Prostate gland (tissue), 2 donors: ENCODE data around the gene PLEKHA3. TPM values are rescaled to one million over a fixed set of nuclear protein-coding genes. Genes with fewer than 3 reads are reported as not detected.
"Not testable (repeated sequence)": the region's sequence is repeated elsewhere in the genome, so short reads cannot be mapped to it uniquely, and the experiment has no call there.

Experiments
- DNase-seq: peaks from one replicate; pipeline ENCODE4 v3.0.0-alpha.2; 2019; ENCODE audit warnings: low spot score
- H3K27ac ChIP-seq, 2 donors: fragments of 200-600 bp; sonication (generic); 2 replicates each; pipeline ENCODE4 v1.5.1; 2017 to 2019
- H3K27me3 ChIP-seq: fragments of 200-600 bp; sonication (generic); replicated peaks from 2 replicates; pipeline ENCODE4 v1.5.1; 2019; ENCODE audit not compliant: insufficient read depth
- H3K36me3 ChIP-seq, 2 donors: fragments of 200-600 bp; sonication (generic); 1 replicate in 1 of 2; 2 replicates in 1 of 2; pipeline versions ENCODE4 v1.5.1 to v1.8.1; 2017 to 2019
- H3K4me1 ChIP-seq: fragments of 200-600 bp; sonication (generic); replicated peaks from 2 replicates; pipeline ENCODE4 v1.5.1; 2019
- H3K4me3 ChIP-seq, 2 donors: fragments of 200-600 bp; sonication (generic); 2 replicates each; pipeline ENCODE4 v1.5.1; 2017 to 2019
- H3K9me3 ChIP-seq: fragments of 200-600 bp; sonication (generic); 2 replicates; pipeline ENCODE4 v1.5.1; 2017
- POLR2A ChIP-seq: fragments of 450-650 bp; IDR thresholded peaks from one replicate; pipeline ENCODE4 v1.6.1; 2016; ENCODE audit warnings: antibody characterized with exemption, mild to moderate bottlenecking
- POLR2AphosphoS5 ChIP-seq: sonication (generic); formaldehyde crosslinking; IDR thresholded peaks from one replicate; pipeline ENCODE4 v1.6.1; 2017; ENCODE audit warnings: antibody characterized with exemption
- WGBS: methylation state at CpG from one replicate; pipeline ENCODE4 v1.1.5; 2018; 5-methylcytosine and 5-hydroxymethylcytosine counted together
- intact Hi-C: fragments of 100-400 bp; cut with DNase I; formaldehyde crosslinking; loops from one replicate; pipeline ENCODE4 v1.14.2; 2022
- total RNA-seq, 2 donors: library from RNA; depleted of rRNA; stranded (reverse); fragments of >200 nt; gene quantifications; one replicate each; pipeline ENCODE4 v1.1.0, GENCODE V29; 2016
- TF ChIP-seq, protein P1 (sequence below), 4 experiments: fragments of 200-600 bp in 2 of 4; fragments of 450-650 bp in 2 of 4; sonication (generic) in 2 of 4; IDR thresholded peaks; 1 replicate in 3 of 4; 2 replicates in 1 of 4; pipeline ENCODE4 v1.5.1; 2016 to 2019; ENCODE audit warnings: antibody characterized with exemption in 4 of 4, mild to moderate bottlenecking in 2 of 4, moderate library complexity in 2 of 4

The PLEKHA3 gene
- total RNA-seq, 2 donors from 2014 or later: 8.2 to 15.7 TPM

DNA sequence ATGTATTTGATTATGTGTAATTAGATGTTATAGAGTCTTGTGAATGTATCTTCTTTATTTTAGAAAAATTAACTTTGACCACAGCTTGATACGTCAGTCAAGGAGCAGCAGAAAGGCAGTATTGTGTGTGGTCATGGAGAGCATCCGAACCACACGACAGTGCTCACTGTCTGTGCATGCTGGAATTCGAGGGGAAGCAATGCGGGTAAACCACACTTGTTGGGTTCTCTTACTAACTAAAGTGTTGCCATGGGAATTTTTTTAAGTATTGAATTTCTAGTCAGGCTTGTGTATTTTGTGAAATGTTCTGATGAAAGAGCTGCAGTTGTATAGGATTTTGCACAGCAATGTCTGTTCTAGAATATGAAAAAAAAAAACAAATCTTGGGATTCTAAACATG lies 24.3 kb upstream of the PLEKHA3 start:
- DNase-seq: no peak
- intact Hi-C loops: no loop called here
- Histone ChIP-seq H3K27ac (no peak overlapping the region), H3K9me3 (no peaks in the 10 kb centered on the region), H3K27me3 (no peaks in the 10 kb centered on the region), H3K4me1 (no peaks in the 10 kb centered on the region), H3K4me3 (no peak overlapping the region), H3K36me3 (no peaks in the 10 kb centered on the region)
- TF ChIP-seq POLR2AphosphoS5 (no peak), POLR2A (no peak)
- TF ChIP-seq, protein P1, sequence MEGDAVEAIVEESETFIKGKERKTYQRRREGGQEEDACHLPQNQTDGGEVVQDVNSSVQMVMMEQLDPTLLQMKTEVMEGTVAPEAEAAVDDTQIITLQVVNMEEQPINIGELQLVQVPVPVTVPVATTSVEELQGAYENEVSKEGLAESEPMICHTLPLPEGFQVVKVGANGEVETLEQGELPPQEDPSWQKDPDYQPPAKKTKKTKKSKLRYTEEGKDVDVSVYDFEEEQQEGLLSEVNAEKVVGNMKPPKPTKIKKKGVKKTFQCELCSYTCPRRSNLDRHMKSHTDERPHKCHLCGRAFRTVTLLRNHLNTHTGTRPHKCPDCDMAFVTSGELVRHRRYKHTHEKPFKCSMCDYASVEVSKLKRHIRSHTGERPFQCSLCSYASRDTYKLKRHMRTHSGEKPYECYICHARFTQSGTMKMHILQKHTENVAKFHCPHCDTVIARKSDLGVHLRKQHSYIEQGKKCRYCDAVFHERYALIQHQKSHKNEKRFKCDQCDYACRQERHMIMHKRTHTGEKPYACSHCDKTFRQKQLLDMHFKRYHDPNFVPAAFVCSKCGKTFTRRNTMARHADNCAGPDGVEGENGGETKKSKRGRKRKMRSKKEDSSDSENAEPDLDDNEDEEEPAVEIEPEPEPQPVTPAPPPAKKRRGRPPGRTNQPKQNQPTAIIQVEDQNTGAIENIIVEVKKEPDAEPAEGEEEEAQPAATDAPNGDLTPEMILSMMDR (IDR thresholded peaks at IDR 0.05): no peak
- WGBS: 88% methylated on average over 5 of the region's 5 CpGs

- Histone ChIP-seq H3K27me3 (no peaks in the 10 kb centered on the region), H3K36me3 (no peaks in the 10 kb centered on the region), H3K27ac (no peak overlapping the region), H3K4me3 (no peak overlapping the region), H3K9me3 (no peaks in the 10 kb centered on the region), H3K4me1 (no peaks in the 10 kb centered on the region)
- 90% methylated on average over 11 of the region's 11 CpGs for WGBS
- DNase-seq: no peak
- intact Hi-C loops: no loop called here
- TF ChIP-seq POLR2AphosphoS5 (no peak), POLR2A (no peak)
- TF ChIP-seq, protein P1 (IDR thresholded peaks at IDR 0.05): no peak
Measured at GRCh38 chr2:178457390-178457886, 22.8 kb upstream of the PLEKHA3 start.

- WGBS: 85% methylated on average over 7 of the region's 7 CpGs
- intact Hi-C loops: no loop called here
Measured at GRCh38 chr2:178469219-178469849, 10.9 kb upstream of the PLEKHA3 start.

DNA sequence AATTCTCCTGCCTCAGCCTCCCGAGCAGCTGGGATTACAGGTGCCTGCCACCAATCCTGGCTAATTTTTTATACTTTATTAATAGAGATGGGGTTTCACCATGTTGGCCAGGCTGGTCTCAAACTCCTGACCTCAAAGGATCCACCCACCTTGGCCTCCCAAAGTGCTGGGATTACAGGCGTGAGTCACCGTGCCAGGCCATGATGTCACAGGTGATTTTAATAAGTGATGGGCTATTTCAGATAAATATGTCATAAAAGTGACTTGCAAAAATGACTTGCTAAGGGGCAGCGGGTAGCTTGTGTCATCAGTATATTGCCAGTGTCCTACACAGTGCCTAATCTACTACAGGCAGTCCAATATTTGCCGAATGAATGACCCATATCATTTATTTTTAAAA lies 8.9 kb upstream of the PLEKHA3 start:
- DNase-seq, H3K36me3 ChIP-seq, H3K4me3 ChIP-seq, H3K9me3 ChIP-seq, H3K27ac ChIP-seq, H3K4me1 ChIP-seq, H3K27me3 ChIP-seq, intact Hi-C loops: not testable (repeated sequence)
- WGBS: 99% methylated on average over 5 of the region's 5 CpGs

More at GRCh38 chr2:178469219-178469849, 10.9 kb upstream of the PLEKHA3 start:
- no peak for DNase-seq
- Histone ChIP-seq H3K36me3 (no peaks in the 10 kb centered on the region), H3K27ac (no peak overlapping the region), H3K27me3 (no peaks in the 10 kb centered on the region), H3K4me3 (no peak overlapping the region), H3K4me1 (no peaks in the 10 kb centered on the region), H3K9me3 (no peaks in the 10 kb centered on the region)
- TF ChIP-seq, protein P1 (IDR thresholded peaks at IDR 0.05): no peak
- no peak for TF ChIP-seq POLR2A
- TF ChIP-seq POLR2AphosphoS5: no peak

DNA sequence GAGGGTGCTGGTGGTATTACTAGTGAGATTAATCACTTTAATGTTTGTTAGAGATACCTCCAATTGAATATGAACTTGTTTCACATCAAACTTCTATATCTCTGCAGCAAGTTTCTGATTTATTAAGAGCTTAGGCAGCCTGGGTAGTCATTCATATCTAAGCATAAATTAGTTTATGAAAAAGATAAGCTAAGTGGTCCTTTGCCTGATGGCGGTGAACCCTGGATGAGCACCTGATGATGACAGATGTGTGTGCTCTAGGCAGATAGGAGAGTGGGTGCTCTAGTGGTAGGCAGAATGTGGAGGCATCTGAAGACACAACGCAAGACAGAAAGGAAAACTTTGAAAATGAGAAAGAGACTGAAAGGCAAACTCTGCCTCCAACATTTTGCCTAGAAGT lies 6.9 kb upstream of the PLEKHA3 start:
- WGBS: 94% methylated on average over 2 of the region's 2 CpGs
- Histone ChIP-seq H3K27ac (no peak overlapping the region), H3K36me3 (no peaks in the 10 kb centered on the region), H3K4me3 (no peak overlapping the region), H3K9me3 (no peaks in the 10 kb centered on the region), H3K4me1 (no peaks in the 10 kb centered on the region), H3K27me3 (no peaks in the 10 kb centered on the region)
- TF ChIP-seq POLR2A (no peak), POLR2AphosphoS5 (no peak)
- TF ChIP-seq, protein P1 (IDR thresholded peaks at IDR 0.05): no peak
- intact Hi-C loops: loop anchor here (2.0 kb wide), 1 partner anchor 21 kb away; no protein-coding TSS in a partner anchor
- no peak for DNase-seq
